ENCODE measurements around the gene CDX1.
"Not testable (repeated sequence)": the region's sequence is repeated elsewhere in the genome, so short reads cannot be mapped to it uniquely, and the experiment has no call there.

CDX1 gene

DNA sequence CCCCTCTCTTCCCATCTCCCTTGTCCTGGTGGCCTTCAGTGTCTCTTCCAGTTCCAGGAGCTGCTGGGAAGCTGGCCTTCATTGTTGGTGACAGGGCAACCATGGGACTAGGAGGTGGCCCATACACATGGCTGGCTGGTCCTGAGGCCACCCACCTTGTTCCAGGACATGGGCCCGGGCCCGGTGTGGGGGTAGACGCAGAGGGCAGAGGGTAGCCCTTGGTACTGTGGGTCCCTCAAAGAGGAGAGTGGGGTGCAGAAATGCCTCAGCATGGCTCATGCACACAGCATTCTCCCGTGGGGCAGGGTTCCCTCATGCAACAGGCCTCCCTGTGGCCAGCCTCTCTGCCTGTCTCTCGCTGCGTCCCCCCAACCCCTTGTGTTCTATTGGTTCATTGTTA is 44.1 kb downstream of the CDX1 start:
- no peak for DNase-seq

DNA sequence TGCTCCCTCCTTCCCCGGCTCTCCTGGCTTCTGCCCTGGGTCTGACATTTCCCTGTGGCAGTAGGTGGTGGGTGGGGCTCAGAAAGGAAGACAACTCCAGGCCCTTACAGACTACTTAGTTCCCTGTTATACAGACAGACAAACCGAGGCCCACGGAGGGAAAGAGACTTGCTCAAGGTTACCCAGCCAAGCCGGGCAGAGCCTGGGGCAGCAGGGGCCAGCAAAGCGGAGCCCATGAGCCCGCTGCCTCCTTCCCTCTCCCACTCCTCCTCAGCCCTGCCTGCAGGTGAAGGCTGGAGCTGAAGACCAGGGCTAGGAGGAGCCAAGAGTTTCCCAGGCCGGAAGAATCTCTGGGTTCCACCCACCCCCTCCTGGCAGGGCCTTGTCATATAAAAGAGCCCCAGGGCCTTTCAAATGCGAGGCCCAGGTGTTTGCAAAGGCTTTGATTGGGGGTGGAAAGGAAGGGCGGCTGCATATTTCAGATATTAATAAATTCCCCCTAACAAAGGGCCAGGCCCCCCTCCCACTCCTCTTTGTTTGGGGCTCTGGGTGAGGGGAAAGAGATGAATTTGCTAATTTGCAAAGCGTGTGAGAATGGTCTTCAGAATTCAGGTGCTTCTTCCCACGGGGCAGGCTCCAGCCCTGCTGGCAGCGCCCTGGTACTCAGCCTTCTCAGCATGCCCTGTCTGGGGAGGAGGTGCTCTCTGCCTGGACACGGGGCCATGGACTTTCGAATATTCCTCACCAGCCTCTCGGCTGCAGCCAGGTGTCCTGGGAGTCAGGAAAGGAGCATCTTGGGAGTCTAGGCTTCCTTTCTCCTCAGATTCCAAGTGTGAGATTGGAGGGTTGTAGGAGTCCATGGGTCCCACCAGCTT is 44.8 kb downstream of the CDX1 start:
- DNase-seq: no peak

DNA sequence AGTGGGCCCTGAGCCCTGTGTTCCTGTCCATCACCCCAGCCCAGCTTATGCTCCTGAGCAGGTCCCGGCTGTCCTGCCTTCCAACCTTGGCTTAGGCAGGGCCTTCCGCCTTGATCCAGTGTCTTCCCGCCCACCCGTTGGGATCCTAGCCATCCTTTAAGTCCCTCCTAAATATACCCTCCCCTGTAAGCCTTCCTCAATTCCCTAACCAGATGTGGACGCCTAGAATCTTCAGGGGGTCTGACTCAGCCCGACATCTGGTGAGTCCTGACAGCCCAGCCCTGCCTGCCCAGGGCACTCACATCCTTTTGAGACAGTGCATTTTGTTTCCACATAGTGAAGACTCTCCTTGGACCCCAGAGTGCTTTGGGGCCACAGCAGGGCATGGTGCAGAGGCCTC is 47.0 kb downstream of the CDX1 start:
- no peak for DNase-seq

DNA sequence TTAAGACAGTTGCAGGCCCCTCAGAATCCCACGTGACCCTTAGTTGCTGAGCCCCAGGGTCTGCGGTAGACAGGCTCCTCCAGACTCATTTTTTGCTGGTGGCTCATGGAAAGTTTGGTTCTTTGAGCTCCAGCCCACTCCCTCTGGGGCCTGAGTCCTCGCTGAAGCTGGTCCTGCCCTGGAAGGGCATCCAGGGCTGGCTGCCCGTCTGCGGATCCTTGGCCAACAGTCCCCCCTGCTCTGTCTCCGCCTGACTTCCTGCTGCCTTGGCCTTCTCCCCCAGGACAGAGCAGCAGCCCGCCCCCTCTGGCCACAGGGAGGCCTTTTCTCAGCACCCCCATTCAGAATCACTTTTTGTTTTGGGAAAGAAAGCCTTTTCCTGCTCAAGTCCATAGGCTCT is 47.7 kb downstream of the CDX1 start:
- DNase-seq: no peak

DNA sequence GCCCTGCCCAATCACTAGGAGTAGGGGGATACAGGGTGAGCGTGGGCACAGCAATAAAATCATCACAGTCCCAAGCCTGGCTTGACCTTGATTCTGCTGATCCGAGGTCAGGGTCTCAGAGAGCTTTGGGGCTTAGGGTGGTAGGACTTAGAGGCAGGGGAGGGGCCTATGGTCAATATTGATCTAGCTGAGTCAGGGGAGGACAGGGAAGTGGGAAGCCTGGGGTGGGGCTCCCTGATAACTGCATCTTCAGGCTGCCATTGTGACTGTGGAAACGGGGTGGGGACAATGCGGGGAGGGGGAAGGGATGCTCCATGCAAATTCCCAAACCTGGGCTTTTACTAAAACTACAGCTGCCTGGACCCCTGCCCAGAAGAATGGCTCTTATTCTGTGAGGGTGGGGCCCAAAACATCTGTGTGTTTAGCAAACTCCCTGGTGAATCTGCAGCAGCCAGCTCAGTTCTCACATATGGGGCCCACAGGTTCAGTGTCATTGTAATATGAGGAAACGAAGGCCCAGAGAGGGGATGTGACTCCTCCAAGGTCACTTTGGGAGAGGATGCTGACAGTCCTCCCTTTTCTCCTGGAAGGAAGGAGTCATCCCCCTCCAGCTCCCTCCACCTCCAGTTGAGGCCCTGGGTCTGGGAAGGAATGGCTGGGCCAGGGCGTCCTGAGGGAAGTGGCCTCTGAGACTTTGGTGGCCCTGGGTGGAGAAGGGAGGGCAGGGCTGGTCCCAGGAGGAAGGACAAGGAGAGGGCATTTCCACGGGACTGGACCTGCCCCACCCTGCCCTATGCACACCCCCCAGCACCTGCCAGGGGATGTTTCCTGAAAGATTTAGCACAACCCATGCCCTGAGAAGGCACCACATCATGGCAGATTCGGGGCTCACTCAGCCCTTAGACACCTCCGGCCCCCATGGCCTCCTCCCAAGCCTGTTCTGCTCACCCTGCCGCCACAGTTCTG is 49.7 kb downstream of the CDX1 start:
- DNase-seq: no peak

DNA sequence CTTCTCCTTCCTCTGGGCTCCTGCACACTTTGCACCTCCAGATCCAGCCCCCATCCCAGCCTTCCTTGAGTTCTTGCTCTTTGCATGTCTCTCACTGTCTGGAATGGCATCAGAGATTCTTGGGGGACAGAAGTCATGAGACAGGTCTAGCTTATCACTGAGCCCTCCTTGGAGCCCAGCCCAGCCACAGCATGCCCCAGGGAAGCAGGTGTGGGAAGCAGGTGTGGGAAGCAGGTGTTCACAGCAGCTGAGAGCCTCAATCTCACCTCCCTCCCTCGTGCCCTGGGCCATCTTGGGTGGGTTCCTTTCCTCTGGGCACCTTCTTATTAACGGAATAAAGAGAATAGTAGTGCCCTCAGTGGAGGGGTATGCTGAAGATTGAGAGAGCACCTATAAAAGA is 50.5 kb downstream of the CDX1 start:
- DNase-seq: no peak

DNA sequence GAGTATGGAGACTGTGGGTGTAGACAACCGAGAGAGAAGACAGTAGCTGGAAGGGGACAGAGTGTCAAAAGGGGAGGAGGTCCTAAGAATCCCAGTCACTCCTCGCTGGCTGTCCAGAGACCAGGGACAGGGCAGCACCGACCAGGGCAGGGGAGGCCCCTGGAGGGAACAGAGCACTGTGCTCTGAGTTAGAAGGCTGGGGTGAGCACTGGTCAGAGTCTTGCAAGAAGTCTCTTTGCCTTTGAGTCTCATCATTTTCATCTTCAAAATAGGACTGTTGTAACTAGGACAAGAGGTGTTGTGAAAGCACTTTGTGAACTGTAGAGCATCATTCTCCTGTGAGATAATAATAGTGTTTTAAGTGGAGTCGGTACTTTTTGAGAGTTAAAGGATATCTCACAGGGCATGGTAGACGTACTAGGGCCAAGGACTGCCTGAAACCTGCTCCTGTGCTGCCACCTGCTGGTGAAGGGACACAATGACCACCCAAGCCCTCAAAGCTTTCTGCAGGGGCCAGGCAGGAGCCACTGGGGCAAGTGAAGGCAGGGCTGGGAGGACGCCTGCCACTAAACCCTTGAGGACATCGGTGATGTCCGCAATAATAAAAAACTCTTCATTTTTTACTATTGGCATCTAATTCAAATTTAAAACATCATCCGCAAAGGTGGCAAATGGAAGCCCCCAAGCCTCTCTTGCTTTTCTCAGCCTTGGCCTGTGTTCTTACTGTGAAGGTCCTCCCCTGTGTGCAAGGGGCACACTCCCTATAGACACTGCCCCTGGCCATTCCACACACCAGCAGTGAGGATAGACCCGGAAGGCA is 51.5 kb downstream of the CDX1 start:
- peak; percentile 89 for DNase-seq

DNA sequence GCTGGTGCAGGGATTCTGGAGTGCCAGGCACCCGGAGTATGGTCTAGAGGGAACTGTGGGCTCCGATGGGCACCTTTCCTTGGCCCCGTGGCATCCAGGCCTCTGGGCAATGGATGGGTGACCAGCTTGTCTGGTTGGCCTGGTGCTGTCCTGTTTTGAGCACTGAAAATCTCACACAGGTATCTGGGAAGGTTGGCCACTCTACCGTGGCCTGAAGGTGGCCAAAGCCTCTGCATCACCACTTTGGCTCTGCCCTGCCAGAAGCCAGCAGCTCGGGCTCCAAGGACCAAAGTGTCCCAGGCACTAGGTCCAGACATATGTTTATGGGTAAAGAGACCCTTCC is 52.1 kb downstream of the CDX1 start:
- no peak for DNase-seq

DNA sequence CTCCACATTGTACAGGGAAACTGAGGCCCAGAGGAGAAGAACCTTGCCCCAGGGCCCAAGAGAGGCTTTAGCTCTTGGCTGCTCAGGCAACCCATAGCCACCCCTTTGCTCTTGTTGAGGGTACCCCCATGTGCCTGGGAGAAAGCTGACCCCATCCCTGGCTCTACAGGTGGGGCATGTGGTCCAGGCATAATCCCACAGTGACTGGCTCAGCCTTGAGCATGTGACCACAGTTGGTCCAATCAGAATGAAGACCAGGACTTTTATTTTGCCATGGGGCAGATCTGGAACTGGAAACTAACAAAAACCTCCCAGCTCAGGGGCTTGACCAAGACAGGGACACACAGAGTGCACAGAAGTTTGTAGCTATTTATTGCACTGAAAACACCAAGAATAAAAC is 52.6 kb downstream of the CDX1 start:
- DNase-seq: no peak

DNA sequence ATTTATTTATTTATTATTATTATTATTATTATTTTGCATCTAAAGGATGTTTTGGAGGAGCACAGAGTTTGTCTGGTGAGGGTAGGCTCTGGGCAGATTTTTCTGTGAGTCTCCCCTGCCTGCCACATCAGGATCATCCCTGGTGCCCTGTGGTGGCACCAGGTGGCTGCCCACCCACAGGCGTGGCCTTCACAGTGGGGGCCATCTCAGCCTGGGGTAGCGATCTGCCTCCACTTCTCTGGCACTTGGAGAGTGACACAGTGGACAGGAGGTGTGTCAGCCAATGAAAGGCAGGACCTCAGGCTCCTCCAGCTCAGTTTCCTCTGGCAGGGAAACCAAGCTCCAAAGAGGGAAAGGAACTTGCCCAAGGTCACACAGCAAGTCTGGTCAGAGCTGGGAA is 53.3 kb downstream of the CDX1 start:
- DNase-seq: no peak

DNA sequence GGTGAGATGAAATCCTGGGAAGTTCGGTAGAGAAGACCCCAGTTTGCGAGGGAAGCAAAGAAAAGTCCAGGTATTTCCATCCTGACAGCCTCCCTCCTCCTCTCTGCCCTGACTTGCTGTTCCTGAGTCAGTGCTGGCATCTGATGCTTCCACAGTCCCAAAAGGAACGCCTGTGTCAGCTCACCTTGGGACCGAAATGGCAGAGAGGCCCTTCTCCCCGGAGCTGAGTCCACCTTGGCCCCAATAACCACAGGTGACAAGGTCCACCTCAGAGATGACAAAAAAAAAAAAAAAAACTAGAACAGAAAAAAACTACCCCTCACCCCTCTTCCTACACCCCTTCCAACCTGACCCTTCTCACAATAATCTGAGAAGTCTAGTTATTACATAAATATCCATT is 54.9 kb downstream of the CDX1 start:
- no peak for DNase-seq

DNA sequence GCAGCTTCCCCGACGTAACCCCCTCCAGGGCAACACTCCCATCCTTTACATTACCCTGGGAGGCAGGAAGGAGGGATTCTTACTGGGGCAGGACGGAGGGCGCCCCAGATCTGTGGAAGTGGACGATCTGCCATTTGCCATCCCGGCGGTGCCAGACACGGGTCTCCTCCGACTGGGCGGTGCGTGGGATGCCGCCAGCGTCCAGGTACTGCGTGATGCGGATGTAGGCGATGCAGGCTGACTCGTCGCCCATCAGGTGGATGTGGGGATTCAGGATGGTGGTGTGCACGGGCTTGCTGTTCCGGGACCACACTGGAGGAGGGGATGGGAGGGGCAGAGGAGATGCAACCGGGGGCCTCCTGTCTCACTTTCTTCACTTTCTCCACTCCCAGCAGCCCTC is 56.3 kb downstream of the CDX1 start:
- DNase-seq: no peak

DNA sequence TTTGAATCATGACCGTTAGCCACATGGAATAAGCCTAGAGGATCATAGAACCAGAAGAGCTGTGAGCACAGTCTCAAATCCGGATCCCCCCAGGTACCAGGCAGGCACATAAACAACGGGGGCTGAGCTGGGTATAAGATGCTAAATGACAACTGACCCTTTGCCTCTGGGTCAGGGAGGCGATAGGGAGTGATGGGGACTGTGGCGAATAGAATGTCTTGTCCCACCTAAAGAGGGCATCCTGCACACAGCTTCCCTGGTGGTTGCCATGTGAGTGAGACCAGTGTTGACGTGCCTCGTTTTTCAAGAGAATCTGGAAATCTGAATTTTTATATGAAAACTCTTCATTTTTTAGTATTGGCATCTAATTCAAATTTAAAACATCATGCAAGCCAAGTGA is 56.9 kb downstream of the CDX1 start:
- no peak for DNase-seq

DNA sequence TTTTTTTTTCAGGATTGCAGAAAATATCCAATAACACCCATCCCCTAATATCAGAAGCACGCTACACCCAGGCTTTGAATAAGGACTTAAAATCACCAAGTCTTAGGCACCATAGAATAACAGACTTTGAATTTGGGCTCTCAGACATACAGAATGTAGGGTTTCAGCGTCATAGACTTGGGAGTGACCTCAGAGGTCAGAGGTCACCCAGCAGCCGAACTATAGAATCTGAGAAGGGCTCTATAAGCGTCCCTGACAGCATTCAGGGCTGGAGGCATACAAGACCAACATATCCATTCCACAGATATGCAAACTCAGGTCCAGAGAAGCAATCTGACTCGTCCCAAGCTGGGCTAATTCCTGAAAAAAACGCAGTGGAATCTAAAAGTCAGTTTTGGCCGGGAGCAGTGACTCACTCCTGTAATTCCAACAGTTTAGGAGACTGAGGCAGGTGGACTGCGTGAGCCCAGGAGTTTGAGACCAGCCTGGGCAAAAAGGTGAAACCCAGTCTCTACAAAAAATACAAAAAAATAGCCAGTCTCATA is 58.0 kb downstream of the CDX1 start:
- no peak for DNase-seq

DNA sequence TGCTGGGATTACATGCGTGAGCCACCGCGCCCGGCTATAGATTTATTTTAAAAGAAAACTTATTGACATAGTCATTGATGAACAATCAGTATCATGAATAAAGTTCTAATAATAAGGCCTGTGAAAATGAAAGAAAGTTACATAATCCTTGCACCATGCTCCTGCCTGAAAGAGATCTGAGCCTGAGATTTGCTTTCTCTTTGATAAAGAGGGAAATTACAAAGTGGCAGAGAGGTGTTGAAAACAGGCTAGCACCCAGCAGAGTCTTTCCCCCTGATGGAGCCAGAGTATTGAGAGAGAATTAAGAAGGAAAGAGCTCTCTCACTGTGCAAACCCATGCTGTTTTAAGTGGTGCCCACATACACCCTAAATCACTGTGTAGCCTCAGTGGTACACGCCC is 60.5 kb downstream of the CDX1 start:
- no peak for DNase-seq

DNA sequence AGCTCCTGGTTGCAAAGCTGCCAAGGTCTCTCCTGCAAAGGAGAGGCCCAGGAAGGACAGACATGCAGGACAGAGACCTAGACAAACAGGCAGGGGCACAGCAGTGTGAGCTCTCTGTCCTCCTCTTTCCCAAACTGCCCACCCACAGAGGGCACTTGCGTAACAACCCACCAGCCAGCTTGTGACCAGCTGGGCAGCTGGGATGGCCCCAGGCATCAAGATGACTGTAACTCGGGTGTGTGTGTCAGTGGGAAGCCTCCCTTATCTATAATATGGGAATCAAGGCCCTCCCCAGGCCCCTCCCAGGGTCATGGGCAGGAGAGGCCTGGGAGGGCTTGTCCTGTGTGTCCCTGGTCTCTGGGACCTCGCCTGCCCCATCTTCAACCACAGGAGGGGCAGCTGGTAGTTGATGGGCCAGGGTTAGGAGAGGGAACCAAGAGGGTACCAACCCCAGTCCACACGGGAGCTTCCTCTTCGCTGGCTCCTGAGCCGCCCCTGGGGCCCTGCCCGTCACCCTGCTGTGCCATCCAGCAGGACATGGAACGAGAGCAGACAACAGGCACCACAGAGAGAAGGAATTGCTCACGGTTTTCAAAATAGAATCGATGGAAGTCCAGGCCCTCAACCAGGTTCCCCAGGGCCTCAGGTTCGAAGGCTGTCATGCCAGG is 61.2 kb downstream of the CDX1 start:
- DNase-seq: no peak

DNA sequence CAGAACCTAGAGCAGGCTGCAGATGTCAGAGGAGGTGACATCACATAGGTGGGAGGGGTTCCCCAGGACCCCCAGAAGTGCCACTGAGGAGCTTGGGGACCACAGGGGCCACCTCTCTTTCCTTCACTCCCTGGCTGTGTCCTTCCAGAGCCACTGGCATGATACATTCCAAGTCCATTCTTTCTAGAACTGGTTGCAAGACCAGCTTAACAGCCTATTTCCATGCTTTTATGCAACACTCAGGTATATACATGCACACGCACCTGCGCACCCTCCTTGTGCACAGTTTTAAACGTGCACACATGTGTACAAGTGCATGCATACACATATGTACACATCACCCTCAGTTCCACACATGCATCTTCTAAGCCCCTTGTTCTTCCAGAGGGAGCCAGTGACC is 63.0 kb downstream of the CDX1 start:
- DNase-seq: no peak

DNA sequence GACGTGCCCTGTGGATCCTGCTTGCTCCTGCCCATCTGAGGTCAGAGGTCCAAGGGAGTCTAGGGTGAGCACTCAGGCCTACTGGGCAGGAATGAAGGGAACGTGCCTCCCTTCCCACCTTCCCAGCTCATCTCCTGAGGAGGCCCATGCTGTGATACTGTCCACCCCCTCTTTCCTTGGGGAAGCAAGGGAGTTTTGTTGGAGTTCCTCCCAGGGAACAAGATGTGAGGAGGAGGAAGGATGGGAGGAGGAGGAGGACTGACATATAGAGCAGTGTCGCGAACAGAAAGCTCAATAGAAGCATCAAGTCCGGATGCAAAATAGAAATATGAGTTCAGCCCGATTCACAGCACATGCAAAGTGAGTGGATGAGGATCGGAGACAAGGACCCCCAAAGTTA is 64.3 kb downstream of the CDX1 start:
- no peak for DNase-seq

DNA sequence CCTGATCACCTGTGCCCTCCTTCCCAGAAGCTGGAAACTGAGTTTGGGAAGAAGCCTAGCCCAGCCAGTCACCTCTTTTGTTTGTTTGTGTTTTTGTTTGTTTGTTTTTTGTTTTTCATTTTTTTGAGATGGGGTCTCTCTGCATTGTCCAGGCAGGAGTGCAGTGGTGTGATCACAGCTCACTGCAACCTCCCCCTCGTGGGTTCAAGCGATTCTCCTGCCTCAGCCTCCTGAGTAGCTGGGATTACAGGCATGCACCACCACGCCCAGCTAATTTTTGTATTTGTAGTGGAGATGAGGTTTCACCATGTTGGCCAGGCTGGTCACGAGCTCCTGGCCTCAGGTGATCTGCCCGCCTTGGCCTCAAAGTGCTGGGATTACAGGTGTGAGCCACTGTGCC is 67.1 kb downstream of the CDX1 start:
- not testable (repeated sequence) for DNase-seq
